HG02759 (cell line): ENCODE results near the gene LRMDA.
A peak's percentile ranks its signal among the peaks of the same experiment; 100 is the strongest.

ENCODE experiments used
- ATAC-seq: cut with Tn5 transposase; IDR thresholded peaks from one replicate; pipeline ENCODE4 v1.9.1; 2021; ENCODE audit warnings: mild to moderate bottlenecking, moderate library complexity; ENCODE audit not compliant: unreplicated experiment

LRMDA gene

DNA sequence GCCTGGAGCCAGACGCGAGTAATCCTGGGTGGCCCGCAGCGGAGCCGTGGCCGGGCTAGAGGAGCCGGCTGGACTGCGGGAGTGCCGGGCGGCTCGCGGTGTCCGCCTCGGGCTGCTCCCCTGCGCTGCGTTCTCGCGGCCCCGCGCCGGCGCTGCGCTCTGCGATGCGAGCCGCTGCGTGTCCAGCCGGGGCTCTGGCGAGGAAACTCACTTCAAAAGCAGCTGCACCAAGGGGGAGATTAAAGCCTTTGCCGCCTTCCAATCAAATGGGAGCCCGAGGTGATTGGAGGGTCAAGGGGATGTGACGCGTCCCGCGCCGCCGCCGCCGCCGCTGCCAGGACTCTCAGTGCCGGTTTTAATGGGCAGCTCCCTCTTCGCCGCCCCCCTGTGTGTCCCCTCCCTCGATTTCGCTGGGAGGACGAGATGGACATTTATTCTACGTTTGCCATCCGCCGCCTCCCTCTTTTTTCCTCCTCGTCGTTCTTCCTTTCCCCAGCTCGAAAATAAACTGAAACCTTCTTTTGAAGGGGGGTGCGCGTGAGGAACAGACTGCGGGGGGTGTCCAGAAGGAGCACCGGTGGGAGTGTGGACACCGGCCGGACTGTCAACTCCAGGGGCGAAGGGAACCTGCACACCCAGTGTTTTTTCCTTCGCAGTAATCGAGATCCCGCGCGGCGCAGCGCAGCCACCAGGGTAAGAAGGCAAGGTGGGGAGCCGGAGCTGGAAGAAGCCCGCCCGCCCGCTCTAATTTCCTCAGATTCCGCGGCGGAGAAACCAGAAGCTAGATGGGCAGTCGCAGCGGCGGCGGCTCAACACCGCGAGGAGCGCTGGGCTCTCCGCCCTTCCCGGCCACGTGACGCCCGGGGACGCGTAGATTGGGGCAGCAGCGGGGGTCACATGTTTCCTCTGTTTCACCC is 29.6 kb upstream of the LRMDA start, which contains the start of gene ZNF503:
Gene ZNF503 (minus strand): TSS at position 196 of the 917 bp plus-strand sequence. CDS start 345 bp downstream, outside the sequence.
- peak; percentile 62 for ATAC-seq

DNA sequence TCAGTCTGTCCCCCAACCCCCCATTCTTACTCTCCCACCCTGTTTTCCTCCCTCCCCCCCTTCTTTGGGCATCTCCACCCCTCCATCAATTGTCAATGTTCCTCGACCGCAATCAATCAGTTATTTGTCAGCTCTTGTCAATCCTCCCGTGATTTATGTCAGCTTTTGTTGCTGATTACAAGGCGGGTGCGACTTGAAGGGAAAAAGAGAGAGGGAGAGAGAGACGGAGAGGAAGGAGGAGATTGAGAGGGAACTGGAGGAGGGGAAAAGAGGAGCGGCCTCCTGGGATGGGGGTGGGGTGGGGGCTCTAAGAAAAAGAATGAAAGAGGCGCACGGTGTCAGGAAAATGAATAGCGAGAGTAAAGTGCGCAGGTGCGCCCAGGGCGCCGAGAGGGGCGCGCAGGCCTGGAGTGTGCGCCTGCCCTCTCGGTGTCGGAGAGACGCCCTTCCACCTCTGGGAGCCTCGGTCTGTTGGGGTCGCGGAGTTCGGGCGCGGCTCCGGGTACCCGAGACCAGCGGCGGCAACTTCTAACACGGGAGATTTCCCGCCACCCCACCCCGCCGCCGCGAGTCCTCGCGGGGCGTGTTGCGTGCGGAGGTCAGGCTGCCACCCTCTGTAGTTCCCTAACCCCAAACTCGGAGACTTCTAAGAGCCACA is 28.8 kb upstream of the LRMDA start:
- no peak for ATAC-seq

DNA sequence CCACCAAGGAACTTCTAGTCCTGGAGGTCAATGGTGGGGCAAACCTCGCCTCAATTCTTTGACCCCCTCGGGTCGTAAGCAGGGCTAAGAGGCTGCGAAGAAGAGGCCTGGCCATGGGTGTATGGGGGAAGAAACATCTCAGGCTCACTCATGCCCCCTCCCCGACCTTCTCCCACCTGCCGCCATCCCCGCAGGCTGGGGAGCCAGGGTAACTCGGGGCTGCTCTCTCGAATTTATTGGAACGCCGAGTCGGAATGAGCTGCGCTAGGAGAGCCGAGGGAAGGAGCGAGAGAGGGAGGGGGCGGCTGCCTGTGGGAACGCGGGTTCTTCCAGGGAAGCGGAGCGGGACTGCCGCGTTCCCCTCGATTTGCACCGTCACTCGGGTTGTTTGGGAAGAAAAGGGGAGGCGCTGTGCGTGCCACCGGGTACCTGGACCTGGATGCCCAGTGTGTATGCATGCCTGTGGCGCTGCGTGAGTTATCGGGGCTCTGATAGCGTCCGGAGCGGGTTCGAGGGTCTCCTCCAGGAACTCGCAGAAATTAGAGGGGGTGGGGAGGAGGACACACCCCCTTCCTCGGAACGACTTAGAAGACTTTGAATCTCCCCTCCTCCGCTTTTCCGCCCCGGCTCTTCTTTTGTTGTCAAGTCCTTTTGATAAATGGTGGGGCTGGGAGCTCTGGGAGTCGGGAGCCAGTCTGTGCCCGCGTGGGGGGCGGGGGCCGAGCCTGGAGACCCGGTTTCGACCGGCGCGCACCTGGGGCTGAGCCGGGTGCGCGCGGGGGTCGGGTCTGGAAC is 28.1 kb upstream of the LRMDA start:
- no peak for ATAC-seq

DNA sequence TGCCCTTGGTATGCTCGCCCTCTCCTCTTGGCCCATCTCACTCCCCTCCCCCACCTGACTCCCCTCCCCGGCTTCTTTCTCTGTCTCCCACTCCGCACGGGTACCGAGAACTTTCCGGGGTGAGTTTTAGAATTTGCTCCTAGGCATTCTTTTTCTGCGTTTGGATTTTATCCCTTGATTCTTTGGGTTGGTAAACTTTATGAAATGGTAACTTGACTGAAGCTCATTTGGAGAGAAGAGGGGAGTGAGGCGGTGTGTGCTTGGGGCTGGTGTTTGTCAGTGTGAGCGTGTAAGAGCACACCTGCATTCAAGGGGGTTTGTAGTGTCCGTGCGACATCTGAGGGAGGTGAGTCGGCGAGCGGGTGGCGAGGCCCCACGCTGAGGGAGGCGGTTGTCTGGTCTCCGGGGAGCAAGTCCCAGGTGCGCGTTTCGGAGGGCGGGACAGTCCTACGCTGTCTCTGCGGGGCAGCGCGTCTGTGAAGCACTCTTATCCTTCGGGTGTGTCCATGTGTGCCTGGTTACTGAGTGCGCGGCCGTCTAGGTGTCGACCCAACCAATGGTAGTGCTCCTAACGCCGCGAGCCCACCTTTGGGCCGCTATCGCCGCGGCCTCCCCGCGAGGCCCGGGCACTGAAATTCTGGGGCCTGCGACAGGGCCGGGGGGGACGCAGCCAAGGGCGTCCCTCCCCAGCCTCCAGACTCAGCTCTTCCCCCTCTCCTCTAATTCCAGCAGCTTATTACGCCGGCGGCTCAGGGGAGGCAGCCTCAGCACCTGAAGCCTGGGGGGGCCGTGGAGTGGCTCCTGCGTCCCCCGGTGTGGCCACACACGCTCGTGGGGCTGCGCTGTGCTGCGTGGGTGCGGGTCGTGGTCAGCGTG is 27.2 kb upstream of the LRMDA start:
- ATAC-seq: no peak

DNA sequence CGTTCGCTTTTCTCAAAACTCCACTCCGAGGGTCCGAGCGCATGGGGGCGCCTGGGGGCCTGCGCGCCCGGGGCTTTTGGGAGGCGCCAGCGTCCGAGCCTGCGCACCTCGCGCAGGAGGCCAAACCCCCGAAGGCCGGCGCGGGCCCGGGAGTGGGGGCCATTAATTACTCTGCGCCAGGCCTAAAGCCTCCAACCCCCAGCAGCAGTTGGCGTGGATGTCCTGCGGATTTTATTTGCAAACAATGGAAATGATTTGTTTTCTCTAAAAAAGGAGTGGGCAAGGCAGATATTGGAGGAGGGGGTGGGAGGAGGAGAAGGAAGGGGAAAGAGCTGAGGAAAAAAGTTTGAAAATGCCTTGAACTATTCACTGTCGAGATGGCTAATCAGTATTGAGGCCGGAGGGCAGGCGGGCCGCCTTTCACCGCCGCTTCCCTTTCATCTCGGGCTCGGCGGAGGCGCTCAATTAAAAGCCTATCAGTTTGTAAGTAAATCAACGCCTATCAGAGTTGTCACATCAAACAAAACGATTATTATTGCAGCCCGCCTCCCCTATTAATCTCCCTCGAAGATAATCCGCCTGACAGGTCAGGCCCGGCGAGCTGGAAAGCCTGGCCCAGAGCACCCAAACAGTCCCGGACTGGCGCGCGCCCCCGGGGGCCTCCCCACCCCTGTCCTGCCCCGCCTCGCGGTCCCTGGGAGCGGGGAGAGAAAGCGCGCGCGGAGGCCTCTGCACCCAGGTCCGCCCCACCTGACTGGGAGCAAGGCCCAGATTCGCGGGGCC is 26.4 kb upstream of the LRMDA start:
- no peak for ATAC-seq

DNA sequence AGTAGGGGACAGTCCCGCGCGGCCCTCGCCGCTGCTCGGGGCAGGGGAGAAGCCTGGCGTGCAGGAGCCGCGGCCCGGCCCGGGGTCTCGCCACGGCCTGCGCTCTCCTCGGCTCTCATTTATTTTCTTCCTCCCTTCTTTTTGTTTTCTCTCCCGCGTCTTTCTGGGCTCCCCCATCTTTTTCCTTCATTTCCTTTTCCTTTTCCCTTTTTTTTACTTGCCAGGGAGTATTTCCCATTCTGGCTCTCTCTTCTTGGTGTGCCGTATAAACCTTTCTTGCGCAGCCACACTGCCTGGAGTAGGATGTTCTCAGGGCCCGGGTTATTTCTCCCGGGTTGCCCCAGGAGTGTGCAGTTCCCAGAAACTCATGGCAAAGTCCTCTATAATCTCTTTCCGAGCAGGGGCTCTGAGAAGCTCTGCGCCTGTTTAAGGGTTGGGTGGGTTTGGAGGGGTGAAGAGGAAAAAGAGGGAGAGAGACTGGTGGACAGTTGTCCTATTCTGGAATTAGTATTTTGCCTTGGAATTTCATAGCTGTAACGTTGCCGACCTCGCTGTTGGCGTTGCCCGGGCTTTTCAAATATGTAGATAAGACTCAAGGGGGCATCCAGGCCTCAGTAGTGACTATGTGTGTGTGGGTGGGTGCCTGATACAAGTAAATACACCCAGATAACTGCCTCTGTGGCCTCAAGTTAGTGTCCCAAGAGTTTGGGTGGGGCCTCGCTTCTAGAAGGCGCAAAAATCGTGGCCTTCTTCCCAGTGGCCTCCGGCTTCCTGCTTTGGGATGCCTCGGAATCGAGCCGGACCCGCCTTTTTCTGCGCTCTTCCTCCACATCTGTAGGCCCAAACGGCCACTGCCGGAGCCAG is 25.6 kb upstream of the LRMDA start:
- no peak for ATAC-seq

DNA sequence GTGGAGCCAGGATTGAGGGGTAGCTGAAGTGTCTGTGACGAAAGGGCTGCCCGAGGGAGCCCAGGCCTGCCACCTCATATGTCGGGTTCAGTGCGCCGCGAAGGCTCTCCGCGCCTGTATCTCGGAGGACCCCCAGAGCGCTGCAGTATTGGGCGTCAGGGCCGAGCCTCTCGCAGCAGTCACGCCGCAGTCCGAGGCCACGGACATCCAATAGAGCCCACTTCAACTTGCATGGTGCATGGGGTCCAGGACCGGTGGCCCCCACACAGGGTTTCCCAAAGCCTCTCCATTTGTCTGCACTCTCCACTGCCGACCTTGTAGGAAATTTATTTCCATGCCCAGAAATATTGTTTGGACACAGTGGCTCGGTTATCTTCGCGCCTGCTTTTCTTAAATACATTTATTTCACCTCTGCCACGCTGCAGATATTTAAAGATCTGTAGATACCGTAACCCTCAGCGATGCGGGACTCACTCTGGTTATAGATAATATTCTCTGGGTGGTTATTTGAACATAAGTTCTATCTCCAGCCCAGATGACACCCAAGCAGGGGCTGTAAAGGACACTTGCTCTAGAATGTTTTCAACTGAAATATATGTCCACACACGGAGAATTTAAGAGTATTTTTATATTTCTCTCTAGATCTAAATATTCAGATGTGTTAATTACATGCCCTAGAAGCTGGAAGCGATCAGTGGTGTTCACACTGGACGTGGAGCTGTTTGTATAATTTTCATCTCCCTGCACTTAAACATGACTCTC is 24.8 kb upstream of the LRMDA start:
- ATAC-seq: no peak

DNA sequence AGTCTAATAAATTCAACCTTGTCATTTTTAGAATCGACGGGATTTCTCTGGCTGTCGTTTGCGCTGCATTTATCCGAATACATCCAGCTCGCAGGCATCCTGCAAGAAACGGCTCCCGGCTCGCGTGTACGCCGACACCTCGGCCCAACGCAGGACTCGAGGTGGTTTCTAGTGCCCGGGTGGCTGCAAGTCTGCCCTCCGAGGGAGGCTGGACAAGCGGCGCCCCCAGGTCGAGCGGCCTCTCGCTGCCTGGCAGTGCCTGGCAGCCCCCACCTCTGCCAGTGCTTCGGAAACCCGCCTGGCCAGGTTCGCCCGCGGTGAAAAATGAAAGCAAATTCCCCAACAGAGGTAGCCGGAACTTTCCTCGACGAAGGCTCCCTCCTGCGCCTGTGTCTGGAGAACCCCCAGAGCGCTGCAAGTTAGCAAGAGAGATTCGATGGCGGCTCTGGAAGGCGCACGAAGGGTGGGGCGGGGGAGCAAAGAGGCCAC is 24.2 kb upstream of the LRMDA start:
- ATAC-seq: no peak

DNA sequence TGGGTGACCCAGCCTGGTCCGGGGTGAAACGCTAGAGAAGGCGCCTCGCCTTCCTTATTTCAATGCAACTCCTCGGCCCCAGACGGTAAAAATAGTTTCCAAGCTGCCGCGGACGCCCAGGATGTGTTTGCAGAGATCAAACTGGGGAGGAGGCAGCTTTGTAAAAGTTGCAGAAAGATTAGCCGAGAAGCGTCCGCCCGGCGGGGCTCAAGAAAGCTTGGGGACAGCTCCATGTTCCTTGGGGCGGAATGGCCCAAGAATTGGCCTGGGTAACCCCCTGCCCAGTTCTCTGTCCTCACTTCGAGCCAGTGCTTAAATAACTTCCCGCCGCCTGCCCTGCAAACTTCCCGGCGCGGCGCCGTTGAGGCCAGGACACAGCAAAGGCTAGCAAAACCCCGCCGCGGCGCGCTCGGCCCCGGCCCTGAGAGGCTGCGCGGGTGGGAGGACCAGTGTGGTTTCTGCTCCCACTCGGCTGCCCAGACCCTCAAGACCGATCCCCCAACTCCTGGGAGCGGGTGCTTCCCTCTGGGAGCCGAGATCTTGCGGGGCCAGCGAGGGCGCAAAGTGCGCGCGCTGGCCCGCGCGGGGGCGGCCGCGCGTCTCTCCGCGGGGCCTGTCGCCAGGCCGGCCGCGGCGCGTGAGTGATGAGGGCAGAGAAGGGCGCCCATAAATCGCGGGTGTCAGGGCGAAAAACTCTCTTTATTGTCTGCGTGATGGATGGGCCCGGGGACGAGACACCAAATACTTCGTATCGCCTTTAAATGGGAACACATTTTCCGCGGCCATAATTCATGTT is 23.5 kb upstream of the LRMDA start:
- ATAC-seq: no peak

DNA sequence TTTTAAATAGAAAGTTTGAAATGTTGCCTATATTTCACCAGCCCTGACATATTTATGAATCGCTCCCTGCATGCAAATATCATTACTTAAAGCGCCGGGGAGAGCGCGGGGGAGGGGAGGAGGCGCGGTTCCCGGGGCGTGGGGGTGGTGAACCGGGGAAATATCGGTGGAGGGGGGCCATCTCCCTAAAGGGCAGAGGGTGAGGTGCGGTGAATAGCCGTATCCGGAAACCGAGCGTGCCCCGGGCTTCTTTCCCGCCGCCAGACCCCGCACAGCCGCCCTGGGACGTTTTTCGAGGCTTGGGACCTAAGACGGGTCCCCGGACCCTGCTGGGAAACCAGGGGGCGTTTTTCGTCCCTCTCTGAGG is 22.9 kb upstream of the LRMDA start:
- no peak for ATAC-seq

DNA sequence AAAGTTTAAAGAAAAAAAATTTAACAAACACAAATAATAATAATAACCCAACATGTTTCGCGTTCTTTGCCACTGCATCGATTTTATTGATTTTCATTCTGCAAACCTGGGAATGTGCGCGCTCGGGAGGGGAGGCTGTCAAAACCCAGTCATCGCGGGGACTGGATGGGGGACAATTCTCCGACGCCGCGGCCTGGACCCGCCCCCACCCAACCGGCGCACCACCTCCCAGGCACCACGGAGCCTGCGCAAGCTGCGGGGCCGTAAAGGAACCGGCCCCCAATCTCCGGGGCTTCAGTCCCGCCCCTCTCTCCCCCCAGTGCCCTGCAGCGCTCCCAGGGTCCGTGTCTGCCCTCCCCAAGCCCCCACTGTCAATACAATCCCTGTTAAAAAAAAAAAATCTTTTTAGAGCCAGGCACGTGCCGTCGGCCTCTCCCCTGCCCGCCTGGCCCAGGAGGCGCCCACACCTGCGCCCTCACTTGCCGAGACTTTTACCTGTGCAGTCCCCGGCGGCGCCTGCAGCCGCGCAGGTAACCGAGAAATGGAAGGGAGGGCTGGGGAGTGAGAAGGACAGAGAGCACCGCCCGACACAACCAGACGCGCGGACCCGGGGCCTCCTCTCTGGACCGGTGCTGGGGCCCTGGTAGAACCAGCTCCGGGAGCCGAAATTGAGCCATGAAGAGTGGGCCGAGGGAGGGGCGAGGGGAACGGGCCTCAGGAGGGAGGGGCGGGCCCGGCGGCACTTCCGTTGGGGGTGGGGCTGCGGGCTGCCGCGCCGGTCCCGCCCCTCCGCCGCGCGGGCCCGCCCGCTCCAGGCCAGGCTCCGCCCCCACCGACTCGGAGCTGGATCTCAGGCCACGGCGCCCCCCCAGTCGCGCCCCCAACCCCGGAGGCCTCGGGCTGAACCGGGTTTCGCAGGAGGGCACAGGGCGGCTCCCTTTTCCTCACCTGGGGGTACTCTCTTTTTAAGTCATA is 22.2 kb upstream of the LRMDA start:
- peak; percentile 66 for ATAC-seq

DNA sequence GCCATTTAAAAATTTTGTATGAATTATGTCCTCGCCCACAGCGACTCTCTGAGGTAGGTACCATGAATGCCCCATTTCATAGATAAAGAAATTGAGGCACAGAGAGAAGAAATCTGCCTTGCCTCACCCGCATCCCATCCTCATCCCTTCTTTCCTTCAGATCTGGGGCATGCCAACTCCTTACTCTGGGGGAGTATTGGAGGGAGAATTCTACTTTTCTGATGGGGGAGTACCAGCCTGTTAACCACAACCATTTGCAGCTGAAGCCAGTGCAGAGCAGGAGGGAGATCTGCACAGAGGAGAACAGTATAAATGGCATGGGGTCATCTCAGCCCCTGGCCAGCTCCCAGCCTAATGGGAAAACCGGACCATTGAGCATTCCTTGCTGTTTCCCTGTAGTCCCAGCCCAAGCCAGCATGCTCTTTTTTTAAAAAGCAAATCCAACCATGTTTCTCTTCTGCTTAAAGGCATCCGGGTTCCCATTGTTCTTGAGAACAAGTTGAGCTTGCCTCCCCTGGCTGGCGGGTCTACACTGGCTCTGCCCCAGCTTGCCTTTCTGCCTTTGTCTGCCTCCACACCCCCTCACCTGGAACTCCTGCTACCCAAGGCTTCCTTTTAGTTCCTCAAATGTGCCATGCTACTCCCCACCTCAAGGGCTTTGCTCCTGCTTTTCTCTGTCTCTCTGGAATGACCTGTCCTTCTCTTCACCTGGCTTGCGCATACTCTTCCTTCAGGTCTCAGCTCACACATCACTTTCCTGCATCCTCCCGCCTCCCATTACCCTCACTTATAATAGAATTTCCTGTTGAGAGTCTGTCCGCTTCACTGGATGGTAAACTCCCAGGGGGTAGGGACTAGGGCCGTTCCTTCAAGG is 21.1 kb upstream of the LRMDA start:
- ATAC-seq: no peak

DNA sequence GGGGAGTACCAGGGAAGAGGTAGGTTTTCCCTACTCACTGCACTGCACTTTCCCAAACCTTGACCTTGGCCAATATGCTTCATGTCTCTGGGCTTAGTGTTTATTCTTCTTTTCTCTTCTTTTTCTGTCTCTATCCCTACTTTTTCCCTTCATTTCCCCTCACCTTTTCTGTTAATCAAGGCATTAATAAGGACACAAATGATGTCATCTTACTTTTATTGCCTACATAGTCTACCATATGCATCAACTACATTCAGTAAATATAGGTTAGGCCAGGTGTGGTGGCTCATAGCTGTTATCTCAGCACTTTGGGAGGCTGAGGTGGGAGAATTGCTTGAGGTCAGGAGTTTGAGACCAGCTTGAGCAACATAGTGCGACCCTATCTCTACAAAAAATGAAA is 16.9 kb upstream of the LRMDA start:
- ATAC-seq: no peak

DNA sequence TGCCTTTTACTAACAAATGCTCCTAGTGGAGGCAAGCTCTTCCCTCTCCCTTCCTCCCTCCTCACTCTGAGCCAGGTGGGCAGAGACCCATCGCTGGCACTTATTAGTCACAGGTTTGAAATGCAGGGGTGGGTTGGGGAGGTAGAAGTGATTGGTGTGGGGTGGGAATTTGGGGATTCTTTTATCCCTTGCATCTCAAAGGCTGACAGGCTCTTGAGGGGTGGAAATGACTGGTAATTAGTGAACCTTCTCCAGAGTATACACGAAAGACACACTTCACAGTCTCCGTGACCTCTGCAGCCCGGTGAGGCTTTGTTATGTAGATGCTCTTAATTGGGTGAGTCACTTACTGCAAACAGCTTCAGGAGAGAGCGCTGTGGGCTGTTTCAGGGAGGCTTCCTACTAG is 13.9 kb upstream of the LRMDA start:
- ATAC-seq: no peak

DNA sequence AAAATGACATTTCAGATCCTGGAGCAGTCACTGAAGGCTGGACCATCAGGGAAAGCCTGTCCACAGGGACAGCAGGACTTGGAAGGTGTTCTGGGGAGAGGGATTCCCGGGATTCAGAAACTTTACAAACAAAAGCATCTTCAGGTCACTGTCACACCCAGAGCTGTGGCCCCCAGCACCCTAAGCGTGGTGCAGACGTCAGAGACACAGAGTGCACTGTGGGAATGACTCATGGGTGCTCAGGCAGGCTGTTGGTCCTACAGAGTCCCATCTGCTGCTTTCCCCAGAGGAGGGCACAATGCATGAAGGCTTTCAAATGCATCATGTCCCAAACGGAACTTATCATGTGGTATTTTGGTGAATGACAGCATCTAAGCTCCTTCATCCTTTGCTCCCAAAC is 13.1 kb upstream of the LRMDA start:
- ATAC-seq: no peak
